ENCODE measurements around the gene ZXDC.

ZXDC gene

GRCh38 chr3:126469479-126469878 is 6.2 kb downstream of the ZXDC start:
- peaks cover 27% of the 10 kb centered on the region for H3K4me1 ChIP-seq (ENCODE audit: insufficient read depth, low read length)
- H2AFZ ChIP-seq (ENCODE audit: low read depth, low read length): no peak overlapping the region

GRCh38 chr3:126468028-126468891 is 7.4 kb downstream of the ZXDC start:
- no peaks in the 10 kb centered on the region for H3K27me3 ChIP-seq (ENCODE audit: insufficient read depth, low read length)
- H3K4me1 ChIP-seq (ENCODE audit: insufficient read depth, low read length): peaks cover 17% of the 10 kb centered on the region
- H2AFZ ChIP-seq (ENCODE audit: low read depth, low read length): no peak overlapping the region
- no peaks in the 10 kb centered on the region for H3K9me3 ChIP-seq (ENCODE audit: low read length)
- H3K4me3 ChIP-seq (ENCODE audit: low read length): no peak overlapping the region
- H3K36me3 ChIP-seq (ENCODE audit: insufficient read depth, low read length): peaks cover 88% of the 10 kb centered on the region

More at GRCh38 chr3:126469479-126469878, 6.2 kb downstream of the ZXDC start:
- Histone ChIP-seq H3K36me3 (ENCODE audit: insufficient read depth, low read length) (peaks cover 80% of the 10 kb centered on the region), H3K4me3 (ENCODE audit: low read length) (no peak overlapping the region), H3K9me3 (ENCODE audit: low read length) (no peaks in the 10 kb centered on the region), H3K27me3 (ENCODE audit: insufficient read depth, low read length) (no peaks in the 10 kb centered on the region)

GRCh38 chr3:126467611-126467955 is 8.1 kb downstream of the ZXDC start:
- peaks cover 89% of the 10 kb centered on the region for H3K36me3 ChIP-seq (ENCODE audit: insufficient read depth, low read length)
- H3K9me3 ChIP-seq (ENCODE audit: low read length): no peaks in the 10 kb centered on the region
- H3K27me3 ChIP-seq (ENCODE audit: insufficient read depth, low read length): no peaks in the 10 kb centered on the region
- H3K4me3 ChIP-seq (ENCODE audit: low read length): no peak overlapping the region
- H2AFZ ChIP-seq (ENCODE audit: low read depth, low read length): no peak overlapping the region
- H3K4me1 ChIP-seq (ENCODE audit: insufficient read depth, low read length): peaks cover 11% of the 10 kb centered on the region

- Histone ChIP-seq H3K4me3 (ENCODE audit: low read length) (no peak overlapping the region), H3K9me3 (ENCODE audit: low read length) (no peaks in the 10 kb centered on the region), H3K36me3 (ENCODE audit: insufficient read depth, low read length) (peaks cover 91% of the 10 kb centered on the region), H2AFZ (ENCODE audit: low read depth, low read length) (no peak overlapping the region), H3K4me1 (ENCODE audit: insufficient read depth, low read length) (peaks cover 5% of the 10 kb centered on the region), H3K27me3 (ENCODE audit: insufficient read depth, low read length) (no peaks in the 10 kb centered on the region)
These were observed 8.6 kb downstream of the ZXDC start for GRCh38 chr3:126466886-126467610.

- H3K9me3 ChIP-seq (ENCODE audit: low read length): no peaks in the 10 kb centered on the region
- H3K4me1 ChIP-seq (ENCODE audit: insufficient read depth, low read length): no peaks in the 10 kb centered on the region
- no peak overlapping the region for H3K4me3 ChIP-seq (ENCODE audit: low read length)
- peaks cover 92% of the 10 kb centered on the region for H3K36me3 ChIP-seq (ENCODE audit: insufficient read depth, low read length)
- H3K27me3 ChIP-seq (ENCODE audit: insufficient read depth, low read length): no peaks in the 10 kb centered on the region
- no peak overlapping the region for H2AFZ ChIP-seq (ENCODE audit: low read depth, low read length)
These were observed 9.7 kb downstream of the ZXDC start for GRCh38 chr3:126465928-126466544.

- Histone ChIP-seq H3K27me3 (ENCODE audit: insufficient read depth, low read length) (no peaks in the 10 kb centered on the region), H3K9me3 (ENCODE audit: low read length) (no peaks in the 10 kb centered on the region), H3K4me1 (ENCODE audit: insufficient read depth, low read length) (no peaks in the 10 kb centered on the region), H2AFZ (ENCODE audit: low read depth, low read length) (no peak overlapping the region), H3K36me3 (ENCODE audit: insufficient read depth, low read length) (peaks cover 92% of the 10 kb centered on the region), H3K4me3 (ENCODE audit: low read length) (no peak overlapping the region)
These were observed 10.7 kb downstream of the ZXDC start for GRCh38 chr3:126464997-126465396.

- Histone ChIP-seq H3K4me3 (ENCODE audit: low read length) (no peak overlapping the region), H3K4me1 (ENCODE audit: insufficient read depth, low read length) (no peaks in the 10 kb centered on the region), H3K36me3 (ENCODE audit: insufficient read depth, low read length) (peaks cover 92% of the 10 kb centered on the region), H3K27me3 (ENCODE audit: insufficient read depth, low read length) (no peaks in the 10 kb centered on the region), H2AFZ (ENCODE audit: low read depth, low read length) (no peak overlapping the region), H3K9me3 (ENCODE audit: low read length) (no peaks in the 10 kb centered on the region)
These were observed 11.2 kb downstream of the ZXDC start for GRCh38 chr3:126464494-126464893.

- peaks cover 92% of the 10 kb centered on the region for H3K36me3 ChIP-seq (ENCODE audit: insufficient read depth, low read length)
- H3K4me1 ChIP-seq (ENCODE audit: insufficient read depth, low read length): no peaks in the 10 kb centered on the region
- H3K4me3 ChIP-seq (ENCODE audit: low read length): no peak overlapping the region
- H3K9me3 ChIP-seq (ENCODE audit: low read length): no peaks in the 10 kb centered on the region
- no peaks in the 10 kb centered on the region for H3K27me3 ChIP-seq (ENCODE audit: insufficient read depth, low read length)
- no peak overlapping the region for H2AFZ ChIP-seq (ENCODE audit: low read depth, low read length)
These were observed 11.6 kb downstream of the ZXDC start for GRCh38 chr3:126464093-126464492.

- peaks cover 91% of the 10 kb centered on the region for H3K36me3 ChIP-seq (ENCODE audit: insufficient read depth, low read length)
- H2AFZ ChIP-seq (ENCODE audit: low read depth, low read length): no peak overlapping the region
- H3K4me1 ChIP-seq (ENCODE audit: insufficient read depth, low read length): no peaks in the 10 kb centered on the region
- H3K27me3 ChIP-seq (ENCODE audit: insufficient read depth, low read length): no peaks in the 10 kb centered on the region
- no peak overlapping the region for H3K4me3 ChIP-seq (ENCODE audit: low read length)
- H3K9me3 ChIP-seq (ENCODE audit: low read length): no peaks in the 10 kb centered on the region
These were observed 12.2 kb downstream of the ZXDC start for GRCh38 chr3:126463521-126463920.

- Histone ChIP-seq H3K4me1 (ENCODE audit: insufficient read depth, low read length) (no peaks in the 10 kb centered on the region), H3K36me3 (ENCODE audit: insufficient read depth, low read length) (peaks cover 88% of the 10 kb centered on the region), H2AFZ (ENCODE audit: low read depth, low read length) (no peak overlapping the region), H3K4me3 (ENCODE audit: low read length) (no peak overlapping the region), H3K27me3 (ENCODE audit: insufficient read depth, low read length) (no peaks in the 10 kb centered on the region), H3K9me3 (ENCODE audit: low read length) (no peaks in the 10 kb centered on the region)
These were observed 14.1 kb downstream of the ZXDC start for GRCh38 chr3:126461450-126462070.

GRCh38 chr3:126460381-126460780 is 15.3 kb downstream of the ZXDC start:
- no peaks in the 10 kb centered on the region for H3K9me3 ChIP-seq (ENCODE audit: low read length)
- peaks cover 84% of the 10 kb centered on the region for H3K36me3 ChIP-seq (ENCODE audit: insufficient read depth, low read length)
- H2AFZ ChIP-seq (ENCODE audit: low read depth, low read length): no peak overlapping the region
- H3K27me3 ChIP-seq (ENCODE audit: insufficient read depth, low read length): no peaks in the 10 kb centered on the region
- H3K4me1 ChIP-seq (ENCODE audit: insufficient read depth, low read length): peaks cover 2% of the 10 kb centered on the region
- no peak overlapping the region for H3K4me3 ChIP-seq (ENCODE audit: low read length)

GRCh38 chr3:126459763-126460127 is 15.9 kb downstream of the ZXDC start:
- Histone ChIP-seq H3K36me3 (ENCODE audit: insufficient read depth, low read length) (peaks cover 78% of the 10 kb centered on the region), H3K4me1 (ENCODE audit: insufficient read depth, low read length) (peaks cover 8% of the 10 kb centered on the region), H3K27me3 (ENCODE audit: insufficient read depth, low read length) (no peaks in the 10 kb centered on the region), H2AFZ (ENCODE audit: low read depth, low read length) (no peak overlapping the region), H3K9me3 (ENCODE audit: low read length) (no peaks in the 10 kb centered on the region), H3K4me3 (ENCODE audit: low read length) (no peak overlapping the region)
